Stimulated activated CD4-positive, alpha-beta T cell treated with anti-CD3 and anti-CD28 coated beads, Interleukin-4, amount 100 ng/mL, for 24 hours (primary cell): ENCODE results near the gene ZBTB2.
"Not testable (repeated sequence)": the region's sequence is repeated elsewhere in the genome, so short reads cannot be mapped to it uniquely, and the experiment has no call there.

ENCODE experiments used
- DNase-seq: peaks from one replicate; pipeline ENCODE4 v3.0.0-alpha.2; 2020

The ZBTB2 gene

GRCh38 chr6:151399679-151400078 lies 8.3 kb upstream of the ZBTB2 start:
- no peak for DNase-seq

- no peak for DNase-seq
Observed at GRCh38 chr6:151393410-151393809, 2.1 kb upstream of the ZBTB2 start.

GRCh38 chr6:151392427-151392826 lies 1.1 kb upstream of the ZBTB2 start:
- DNase-seq = no peak

- peak; percentile 81 for DNase-seq
Observed at GRCh38 chr6:151390851-151391470, 398 bp downstream of the ZBTB2 start.

- DNase-seq = peak; percentile 98
Observed at GRCh38 chr6:151390276-151390850, 996 bp downstream of the ZBTB2 start.

- peak; percentile 52 for DNase-seq
Observed at GRCh38 chr6:151389618-151390275, 1.6 kb downstream of the ZBTB2 start.

GRCh38 chr6:151388997-151389617 lies 2.3 kb downstream of the ZBTB2 start:
- peak; percentile 40 for DNase-seq

- no peak for DNase-seq
Observed at GRCh38 chr6:151388236-151388635, 3.1 kb downstream of the ZBTB2 start.

GRCh38 chr6:151387175-151387970 lies 4.0 kb downstream of the ZBTB2 start:
- no peak for DNase-seq

- DNase-seq = no peak
Observed at GRCh38 chr6:151385177-151385576, 6.2 kb downstream of the ZBTB2 start.

- no peak for DNase-seq
Observed at GRCh38 chr6:151384151-151384550, 7.2 kb downstream of the ZBTB2 start.

- not testable (repeated sequence) for DNase-seq
Observed at GRCh38 chr6:151382631-151383030, 8.7 kb downstream of the ZBTB2 start.

GRCh38 chr6:151381722-151382121 lies 9.6 kb downstream of the ZBTB2 start:
- DNase-seq = no peak

- no peak for DNase-seq
Observed at GRCh38 chr6:151380848-151381205, 10.5 kb downstream of the ZBTB2 start.

GRCh38 chr6:151379933-151380847 lies 11.2 kb downstream of the ZBTB2 start:
- DNase-seq = no peak

GRCh38 chr6:151377095-151377494 lies 14.3 kb downstream of the ZBTB2 start:
- no peak for DNase-seq

GRCh38 chr6:151376440-151376839 lies 14.9 kb downstream of the ZBTB2 start:
- no peak for DNase-seq

GRCh38 chr6:151375833-151376232 lies 15.5 kb downstream of the ZBTB2 start:
- no peak for DNase-seq

- DNase-seq = no peak
Observed at GRCh38 chr6:151374036-151374683, 17.2 kb downstream of the ZBTB2 start.

GRCh38 chr6:151372164-151372563 lies 19.2 kb downstream of the ZBTB2 start:
- no peak for DNase-seq

- DNase-seq = no peak
Observed at GRCh38 chr6:151370509-151371078, 20.8 kb downstream of the ZBTB2 start.
